ENCODE data around the gene SMG5.

SMG5 gene

DNA sequence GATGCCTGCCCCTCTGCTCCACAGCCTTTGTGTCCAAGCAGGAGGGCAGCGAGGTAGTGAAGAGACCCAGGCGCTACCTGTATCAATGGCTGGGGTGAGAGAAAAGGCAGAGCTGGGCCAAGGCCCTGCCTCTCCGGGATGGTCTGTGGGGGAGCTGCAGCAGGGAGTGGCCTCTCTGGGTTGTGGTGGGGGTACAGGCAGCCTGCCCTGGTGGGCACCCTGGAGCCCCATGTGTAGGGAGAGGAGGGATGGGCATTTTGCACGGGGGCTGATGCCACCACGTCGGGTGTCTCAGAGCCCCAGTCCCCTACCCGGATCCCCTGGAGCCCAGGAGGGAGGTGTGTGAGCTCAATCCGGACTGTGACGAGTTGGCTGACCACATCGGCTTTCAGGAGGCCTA, 39.9 kb downstream of the SMG5 start:
- Histone ChIP-seq H3K9me3 (ENCODE audit: control insufficient read depth in 1 of 2, low read length in 2 of 2) (no peaks in the 10 kb centered on the region), H3K4me1 (ENCODE audit: control insufficient read depth in 1 of 2, insufficient read depth in 2 of 2, low read length in 2 of 2) (peaks cover 4 to 24% of the 10 kb centered on the region in 2 donors), H3K4me3 (ENCODE audit: low read depth in 1 of 2, low read length in 2 of 2) (no peak overlapping the region), H3K27me3 (ENCODE audit: low read depth, low read length) (peaks cover 11% of the 10 kb centered on the region), H3K27ac (ENCODE audit: low read length) (no peak overlapping the region), H3K36me3 (ENCODE audit: control insufficient read depth in 1 of 2, insufficient read depth in 2 of 2, low read length in 2 of 2) (peaks cover 14 to 37% of the 10 kb centered on the region in 2 donors)

DNA sequence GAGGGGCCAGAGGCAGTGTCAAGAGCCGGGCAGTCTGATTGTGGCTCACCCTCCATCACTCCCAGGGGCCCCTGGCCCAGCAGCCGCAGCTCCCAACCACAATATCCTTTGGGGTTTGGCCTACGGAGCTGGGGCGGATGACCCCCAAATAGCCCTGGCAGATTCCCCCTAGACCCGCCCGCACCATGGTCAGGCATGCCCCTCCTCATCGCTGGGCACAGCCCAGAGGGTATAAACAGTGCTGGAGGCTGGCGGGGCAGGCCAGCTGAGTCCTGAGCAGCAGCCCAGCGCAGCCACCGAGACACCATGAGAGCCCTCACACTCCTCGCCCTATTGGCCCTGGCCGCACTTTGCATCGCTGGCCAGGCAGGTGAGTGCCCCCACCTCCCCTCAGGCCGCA, 40.7 kb downstream of the SMG5 start, which contains the start of gene BGLAP:
TSS of gene BGLAP (plus strand) at position 259 of the 400 bp plus-strand sequence. CDS start at position 307, 48 bp downstream.
- Histone ChIP-seq H3K36me3 (ENCODE audit: control insufficient read depth in 1 of 2, insufficient read depth in 2 of 2, low read length in 2 of 2) (peaks cover 17 to 45% of the 10 kb centered on the region in 2 donors), H3K4me3 (ENCODE audit: low read depth in 1 of 2, low read length in 2 of 2) (no peak within 1 kb of the TSS), H3K27me3 (ENCODE audit: low read depth, low read length) (peaks cover 11% of the 10 kb centered on the region), H3K9me3 (ENCODE audit: control insufficient read depth in 1 of 2, low read length in 2 of 2) (no peaks in the 10 kb centered on the region), H3K27ac (ENCODE audit: low read length) (no peak within 1 kb of the TSS), H3K4me1 (ENCODE audit: control insufficient read depth in 1 of 2, insufficient read depth in 2 of 2, low read length in 2 of 2) (peaks cover 4 to 16% of the 10 kb centered on the region in 2 donors)

DNA sequence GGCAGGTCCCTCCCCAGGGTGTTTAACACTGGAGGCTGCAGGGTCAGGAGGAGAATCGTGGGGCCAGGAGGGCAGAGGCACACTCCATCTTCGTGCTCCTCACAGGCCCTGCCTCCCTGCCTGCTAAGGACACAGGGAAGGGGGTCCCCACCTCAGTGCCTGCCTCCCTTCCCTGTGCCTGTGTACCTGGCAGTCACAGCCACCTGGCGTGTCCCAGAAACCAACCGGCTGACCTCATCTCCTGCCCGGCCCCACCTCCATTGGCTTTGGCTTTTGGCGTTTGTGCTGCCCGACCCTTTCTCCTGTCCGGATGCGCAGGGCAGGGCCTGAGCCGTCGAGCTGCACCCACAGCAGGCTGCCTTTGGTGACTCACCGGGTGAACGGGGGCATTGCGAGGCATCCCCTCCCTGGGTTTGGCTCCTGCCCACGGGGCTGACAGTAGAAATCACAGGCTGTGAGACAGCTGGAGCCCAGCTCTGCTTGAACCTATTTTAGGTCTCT, 41.3 kb downstream of the SMG5 start:
- Histone ChIP-seq H3K9me3 (ENCODE audit: control insufficient read depth in 1 of 2, low read length in 2 of 2) (no peaks in the 10 kb centered on the region), H3K4me3 (ENCODE audit: low read depth in 1 of 2, low read length in 2 of 2) (no peak overlapping the region), H3K27me3 (ENCODE audit: low read depth, low read length) (peaks cover 11% of the 10 kb centered on the region), H3K4me1 (ENCODE audit: control insufficient read depth in 1 of 2, insufficient read depth in 2 of 2, low read length in 2 of 2) (peaks cover 4 to 12% of the 10 kb centered on the region in 2 donors), H3K27ac (ENCODE audit: low read length) (no peak overlapping the region), H3K36me3 (ENCODE audit: control insufficient read depth in 1 of 2, insufficient read depth in 2 of 2, low read length in 2 of 2) (peaks cover 22 to 50% of the 10 kb centered on the region in 2 donors)

DNA sequence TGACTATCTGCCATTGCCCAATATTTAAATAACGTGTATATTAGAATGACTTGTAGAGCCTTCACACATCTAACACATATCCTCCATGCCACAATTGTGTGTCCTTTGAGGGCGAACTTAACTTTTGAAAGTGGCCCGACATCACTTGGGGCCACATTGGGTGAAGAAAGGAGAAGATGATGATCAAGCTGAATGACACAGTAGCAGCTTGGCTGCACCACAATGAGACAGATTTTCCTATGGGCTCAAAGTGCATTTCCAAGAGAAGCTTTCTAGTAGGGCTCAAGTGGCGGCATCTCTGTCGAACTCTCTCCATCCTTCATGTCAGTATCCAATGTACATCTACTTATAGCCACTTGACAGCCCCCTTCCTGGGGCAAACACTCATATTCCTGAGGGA, 44.4 kb downstream of the SMG5 start:
- H3K36me3 ChIP-seq (ENCODE audit: control insufficient read depth in 1 of 2, insufficient read depth in 2 of 2, low read length in 2 of 2) = peaks cover 29 to 73% of the 10 kb centered on the region in 2 donors
- no peak overlapping the region for H3K4me3 ChIP-seq (ENCODE audit: low read depth in 1 of 2, low read length in 2 of 2)
- H3K27me3 ChIP-seq (ENCODE audit: low read depth, low read length) = no peaks in the 10 kb centered on the region
- H3K9me3 ChIP-seq (ENCODE audit: control insufficient read depth in 1 of 2, low read length in 2 of 2) = no peaks in the 10 kb centered on the region
- H3K27ac ChIP-seq (ENCODE audit: low read length) = no peak overlapping the region
- no peaks in the 10 kb centered on the region for H3K4me1 ChIP-seq (ENCODE audit: control insufficient read depth in 1 of 2, insufficient read depth in 2 of 2, low read length in 2 of 2)

DNA sequence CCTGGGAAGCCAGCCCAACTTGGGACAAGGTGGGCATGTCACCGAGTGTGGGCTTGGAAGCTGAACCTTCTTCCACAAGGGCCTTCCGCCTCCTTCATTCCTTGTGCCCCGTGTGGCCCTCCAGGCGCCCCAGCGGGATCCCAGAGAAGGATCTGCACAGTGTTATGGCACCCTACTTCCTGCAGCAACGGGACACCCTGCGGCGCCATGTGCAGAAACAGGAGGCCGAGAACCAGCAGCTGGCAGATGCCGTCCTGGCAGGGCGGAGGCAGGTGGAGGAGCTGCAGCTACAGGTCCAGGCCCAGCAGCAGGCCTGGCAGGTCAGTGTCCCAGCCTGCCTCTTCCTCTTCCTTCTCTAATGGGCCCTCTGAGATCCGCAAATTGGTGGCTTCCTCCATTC, 46.5 kb downstream of the SMG5 start:
- Histone ChIP-seq H3K4me1 (ENCODE audit: control insufficient read depth in 1 of 2, insufficient read depth in 2 of 2, low read length in 2 of 2) (no peaks in the 10 kb centered on the region), H3K9me3 (ENCODE audit: control insufficient read depth in 1 of 2, low read length in 2 of 2) (no peaks in the 10 kb centered on the region), H3K4me3 (ENCODE audit: low read depth in 1 of 2, low read length in 2 of 2) (no peak overlapping the region), H3K36me3 (ENCODE audit: control insufficient read depth in 1 of 2, insufficient read depth in 2 of 2, low read length in 2 of 2) (peaks cover 29 to 63% of the 10 kb centered on the region in 2 donors), H3K27ac (ENCODE audit: low read length) (no peak overlapping the region), H3K27me3 (ENCODE audit: low read depth, low read length) (no peaks in the 10 kb centered on the region)

DNA sequence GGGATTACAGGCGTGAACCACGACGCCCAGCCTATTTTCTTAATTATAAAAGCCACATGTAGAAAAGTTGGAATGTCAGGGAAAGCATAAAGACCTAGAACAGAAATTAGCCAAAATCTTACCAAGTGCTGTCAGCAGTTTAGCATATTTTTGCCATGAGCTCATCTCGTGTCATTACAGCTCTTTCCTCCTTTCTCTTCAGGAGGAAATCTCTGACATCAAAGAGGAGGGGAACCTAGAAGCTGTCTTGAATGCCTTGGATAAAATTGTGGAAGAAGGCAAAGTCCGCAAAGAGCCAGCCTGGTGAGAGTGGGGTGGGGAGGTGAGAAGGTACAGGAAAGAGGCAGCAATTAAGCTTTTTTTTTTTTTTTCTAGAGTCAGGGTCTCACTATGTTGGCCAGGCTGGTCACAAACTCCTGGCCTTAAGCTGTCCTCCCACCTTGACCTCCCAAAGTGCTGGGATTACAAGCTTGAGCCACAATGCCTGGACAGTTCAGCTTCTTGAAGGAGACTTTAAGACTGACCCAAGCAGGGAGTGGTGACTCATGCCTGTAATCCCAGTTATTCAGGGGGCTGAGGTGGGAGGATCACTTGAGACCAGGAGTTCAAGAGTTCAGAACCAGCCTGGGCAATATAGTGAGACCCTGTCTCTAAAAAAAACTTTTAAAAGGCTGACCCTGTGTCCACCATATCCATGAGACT, 49.0 kb downstream of the SMG5 start:
- Histone ChIP-seq H3K27ac (ENCODE audit: low read length) (no peak overlapping the region), H3K27me3 (ENCODE audit: low read depth, low read length) (no peaks in the 10 kb centered on the region), H3K4me1 (ENCODE audit: control insufficient read depth in 1 of 2, insufficient read depth in 2 of 2, low read length in 2 of 2) (peaks cover 0 to 3% of the 10 kb centered on the region in 2 donors), H3K36me3 (ENCODE audit: control insufficient read depth in 1 of 2, insufficient read depth in 2 of 2, low read length in 2 of 2) (peaks cover 20 to 43% of the 10 kb centered on the region in 2 donors), H3K9me3 (ENCODE audit: control insufficient read depth in 1 of 2, low read length in 2 of 2) (no peaks in the 10 kb centered on the region), H3K4me3 (ENCODE audit: low read depth in 1 of 2, low read length in 2 of 2) (no peak overlapping the region)

DNA sequence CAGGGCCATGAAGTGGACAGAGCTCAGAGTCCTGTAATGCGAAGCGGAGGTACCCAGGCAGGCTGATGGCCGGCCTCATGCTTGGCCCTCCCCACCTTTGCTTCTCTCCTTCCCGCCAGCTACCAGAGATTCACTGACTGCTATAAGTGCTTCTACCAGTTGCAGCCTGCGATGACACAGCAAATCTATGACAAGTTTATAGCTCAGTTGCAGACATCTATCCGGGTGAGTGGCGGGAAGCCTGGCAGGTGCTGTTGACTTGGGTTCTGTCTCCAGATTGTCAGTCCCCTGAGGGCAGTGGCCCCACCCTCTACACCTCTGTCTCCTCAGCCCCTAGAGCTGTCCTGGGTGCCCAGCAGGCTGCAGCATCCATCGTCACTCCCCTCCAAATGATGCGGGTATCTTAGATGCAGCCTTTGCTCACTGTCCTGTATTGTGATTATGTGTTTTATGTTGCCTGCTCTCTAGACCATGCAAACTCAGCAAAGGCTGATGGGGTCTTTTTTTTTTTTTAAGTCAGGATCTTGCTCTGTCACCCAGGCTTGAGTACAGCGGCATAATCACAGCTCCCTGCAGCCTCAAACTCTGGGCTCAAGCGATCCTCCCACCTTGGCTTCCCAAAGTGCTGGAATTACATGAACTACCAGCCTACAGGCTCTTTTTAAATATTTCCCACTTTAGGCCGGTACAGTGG, 50.3 kb downstream of the SMG5 start:
- no peak overlapping the region for H3K27ac ChIP-seq (ENCODE audit: low read length)
- H3K36me3 ChIP-seq (ENCODE audit: control insufficient read depth in 1 of 2, insufficient read depth in 2 of 2, low read length in 2 of 2) = peaks cover 20 to 37% of the 10 kb centered on the region in 2 donors
- H3K4me3 ChIP-seq (ENCODE audit: low read depth in 1 of 2, low read length in 2 of 2) = no peak overlapping the region
- H3K9me3 ChIP-seq (ENCODE audit: control insufficient read depth in 1 of 2, low read length in 2 of 2) = no peaks in the 10 kb centered on the region
- H3K27me3 ChIP-seq (ENCODE audit: low read depth, low read length) = no peaks in the 10 kb centered on the region
- peaks cover 0 to 3% of the 10 kb centered on the region in 2 donors for H3K4me1 ChIP-seq (ENCODE audit: control insufficient read depth in 1 of 2, insufficient read depth in 2 of 2, low read length in 2 of 2)

DNA sequence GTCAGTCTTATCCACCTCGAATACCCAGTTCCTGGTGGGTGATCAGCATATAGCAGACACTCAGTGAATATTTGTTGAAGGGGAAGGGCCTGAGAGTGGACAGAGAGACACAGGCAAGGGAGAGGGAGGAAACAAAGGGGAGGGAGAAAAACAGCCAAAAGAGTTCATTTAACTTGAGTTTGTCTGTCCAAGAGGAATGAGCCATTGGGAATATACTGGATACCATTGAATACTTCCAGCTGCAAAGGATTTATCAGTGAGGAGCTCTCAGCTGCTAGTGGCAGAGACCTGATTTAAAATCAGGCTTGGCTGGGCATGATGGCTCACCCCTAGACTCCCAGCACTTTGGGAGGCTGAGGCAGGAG, 52.2 kb downstream of the SMG5 start:
- H3K4me1 ChIP-seq (ENCODE audit: control insufficient read depth in 1 of 2, insufficient read depth in 2 of 2, low read length in 2 of 2) = peaks cover 0 to 4% of the 10 kb centered on the region in 2 donors
- H3K27me3 ChIP-seq (ENCODE audit: low read depth, low read length) = no peaks in the 10 kb centered on the region
- no peaks in the 10 kb centered on the region for H3K9me3 ChIP-seq (ENCODE audit: control insufficient read depth in 1 of 2, low read length in 2 of 2)
- H3K36me3 ChIP-seq (ENCODE audit: control insufficient read depth in 1 of 2, insufficient read depth in 2 of 2, low read length in 2 of 2) = peaks cover 5 to 24% of the 10 kb centered on the region in 2 donors
- H3K27ac ChIP-seq (ENCODE audit: low read length) = no peak overlapping the region
- no peak overlapping the region for H3K4me3 ChIP-seq (ENCODE audit: low read depth in 1 of 2, low read length in 2 of 2)

DNA sequence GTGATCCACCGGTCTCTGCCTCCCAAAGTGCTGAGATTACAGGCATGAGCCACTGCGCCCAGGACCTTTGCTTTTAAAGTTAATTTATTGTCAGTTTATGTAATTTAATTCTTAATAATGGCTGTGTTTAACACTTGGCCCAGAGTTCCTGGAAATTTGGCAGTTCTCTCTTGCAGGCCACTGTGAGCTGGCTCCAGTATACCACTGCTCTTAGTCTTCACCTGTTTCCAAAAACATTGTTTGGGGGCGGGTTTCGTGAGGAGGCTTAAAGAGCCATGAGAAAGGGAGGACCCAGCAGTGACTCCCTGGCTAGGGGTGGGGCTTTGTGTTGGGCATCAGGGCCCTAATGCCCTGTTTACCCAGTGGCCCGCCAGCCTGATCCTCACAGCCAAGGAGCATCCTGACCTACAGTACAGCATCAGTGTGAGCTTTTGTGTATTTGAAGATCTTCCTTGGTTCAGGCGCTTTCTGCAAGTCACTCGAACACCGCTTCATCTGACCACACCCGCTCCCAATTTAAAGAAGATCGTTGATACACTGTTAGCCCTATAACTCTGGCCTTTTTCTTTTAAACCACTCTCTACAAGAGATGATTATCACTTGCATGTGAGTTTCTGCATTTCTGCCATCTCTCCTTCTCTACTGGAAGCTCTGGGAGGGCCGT, 52.7 kb downstream of the SMG5 start:
- H3K27ac ChIP-seq (ENCODE audit: low read length) = no peak overlapping the region
- peaks cover 0 to 8% of the 10 kb centered on the region in 2 donors for H3K4me1 ChIP-seq (ENCODE audit: control insufficient read depth in 1 of 2, insufficient read depth in 2 of 2, low read length in 2 of 2)
- no peaks in the 10 kb centered on the region for H3K27me3 ChIP-seq (ENCODE audit: low read depth, low read length)
- no peaks in the 10 kb centered on the region for H3K9me3 ChIP-seq (ENCODE audit: control insufficient read depth in 1 of 2, low read length in 2 of 2)
- peaks cover 5 to 24% of the 10 kb centered on the region in 2 donors for H3K36me3 ChIP-seq (ENCODE audit: control insufficient read depth in 1 of 2, insufficient read depth in 2 of 2, low read length in 2 of 2)
- H3K4me3 ChIP-seq (ENCODE audit: low read depth in 1 of 2, low read length in 2 of 2) = no peak overlapping the region

DNA sequence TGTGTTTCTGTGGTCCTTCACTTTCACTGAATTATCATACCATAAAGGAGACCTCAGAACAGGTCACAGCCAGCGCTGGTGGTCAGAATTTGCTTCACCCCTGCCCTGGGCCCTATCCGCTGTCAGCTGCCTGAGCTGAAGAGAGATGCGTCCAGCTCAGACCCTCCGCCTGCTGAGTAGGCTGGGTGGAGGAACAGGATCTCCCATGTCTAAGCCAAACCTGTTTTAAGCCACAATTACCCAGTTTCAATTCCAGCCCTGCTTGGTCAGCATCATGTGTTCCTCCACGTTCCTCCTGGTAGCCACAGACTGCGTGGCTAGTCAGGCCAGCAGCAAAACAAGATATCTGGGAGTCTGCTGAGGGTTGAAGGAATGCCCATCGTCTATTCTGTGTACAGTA, 54.1 kb downstream of the SMG5 start:
- no peak overlapping the region for H3K4me3 ChIP-seq (ENCODE audit: low read depth in 1 of 2, low read length in 2 of 2)
- no peaks in the 10 kb centered on the region for H3K9me3 ChIP-seq (ENCODE audit: control insufficient read depth in 1 of 2, low read length in 2 of 2)
- no peak overlapping the region for H3K27ac ChIP-seq (ENCODE audit: low read length)
- H3K36me3 ChIP-seq (ENCODE audit: control insufficient read depth in 1 of 2, insufficient read depth in 2 of 2, low read length in 2 of 2) = peaks cover 8 to 18% of the 10 kb centered on the region in 2 donors
- H3K27me3 ChIP-seq (ENCODE audit: low read depth, low read length) = no peaks in the 10 kb centered on the region
- H3K4me1 ChIP-seq (ENCODE audit: control insufficient read depth in 1 of 2, insufficient read depth in 2 of 2, low read length in 2 of 2) = peaks cover 0 to 8% of the 10 kb centered on the region in 2 donors

DNA sequence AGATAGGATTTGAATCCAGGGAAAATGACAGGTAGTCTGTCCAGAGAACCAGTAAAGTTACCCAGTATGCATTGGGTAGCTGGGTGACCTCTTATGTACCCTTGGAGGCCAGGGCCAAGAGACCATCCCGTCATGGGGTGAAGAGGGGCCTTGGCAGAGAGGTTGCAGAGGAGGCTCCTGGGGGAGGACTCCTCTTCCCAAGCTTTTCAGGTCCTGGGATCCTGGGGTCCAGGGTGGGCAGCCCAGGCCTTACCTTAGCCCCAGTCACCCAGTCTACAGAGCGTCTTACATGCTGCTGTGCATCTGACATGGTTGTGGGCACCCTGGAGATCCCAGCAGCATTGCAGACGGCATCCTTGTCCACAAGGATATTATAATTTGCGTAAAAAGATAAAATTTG, 55.8 kb downstream of the SMG5 start:
- H3K4me3 ChIP-seq (ENCODE audit: low read depth in 1 of 2, low read length in 2 of 2) = no peak overlapping the region
- H3K4me1 ChIP-seq (ENCODE audit: control insufficient read depth in 1 of 2, insufficient read depth in 2 of 2, low read length in 2 of 2) = peaks cover 0 to 8% of the 10 kb centered on the region in 2 donors
- peaks cover 19 to 30% of the 10 kb centered on the region in 2 donors for H3K36me3 ChIP-seq (ENCODE audit: control insufficient read depth in 1 of 2, insufficient read depth in 2 of 2, low read length in 2 of 2)
- H3K9me3 ChIP-seq (ENCODE audit: control insufficient read depth in 1 of 2, low read length in 2 of 2) = no peaks in the 10 kb centered on the region
- no peak overlapping the region for H3K27ac ChIP-seq (ENCODE audit: low read length)
- H3K27me3 ChIP-seq (ENCODE audit: low read depth, low read length) = no peaks in the 10 kb centered on the region

Measured in muscle layer of duodenum (tissue), 2 donors.